HL-60 (cell line): Measurements from ENCODE around the gene ADAR.

Experiments used
- CTCF ChIP-seq: IDR thresholded peaks from one replicate; pipeline ENCODE4 v1.5.1; 2011; ENCODE audit warnings: low read length, control low read depth, inconsistent platforms; ENCODE audit not compliant: insufficient read depth
- TF ChIP-seq, protein P1 (sequence below): IDR thresholded peaks from 2 replicates; pipeline ENCODE4 v1.6.1; 2012; ENCODE audit warnings: low read depth; ENCODE audit not compliant: insufficient replicate concordance

DNA sequence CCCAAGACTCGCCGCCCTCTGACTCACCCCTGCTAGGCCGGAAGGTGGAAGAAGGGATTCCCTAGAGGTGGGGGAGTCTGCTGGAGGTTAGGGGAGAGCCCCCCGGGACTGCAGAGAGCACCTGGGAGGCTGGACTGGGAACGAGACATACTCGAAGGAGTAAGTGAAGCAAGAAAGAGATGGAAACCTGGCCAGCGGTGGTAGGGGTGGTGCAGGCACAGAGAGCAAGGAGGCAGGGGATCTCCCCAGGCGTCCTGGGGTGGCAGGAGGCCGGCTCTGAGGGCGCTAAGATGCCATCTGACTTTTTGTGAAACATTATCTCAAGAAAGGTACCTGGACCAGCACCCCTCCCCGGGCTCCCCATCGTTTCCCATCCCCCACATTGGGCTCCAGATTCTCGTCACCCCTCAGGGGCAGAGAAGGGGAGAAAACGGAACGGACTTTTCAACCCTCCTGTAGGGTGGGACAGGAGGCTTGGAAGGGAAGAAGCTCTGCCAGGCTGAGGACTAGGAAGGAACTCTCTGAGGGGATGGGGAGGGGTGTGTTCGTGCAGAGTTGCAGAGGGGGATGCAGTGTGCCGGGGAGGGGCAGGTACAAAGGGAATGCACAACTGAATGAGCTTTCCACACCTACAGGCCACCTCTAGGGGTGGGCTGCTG is 39.7 kb downstream of the ADAR start:
- no peak for TF ChIP-seq CTCF
- TF ChIP-seq, protein P1, sequence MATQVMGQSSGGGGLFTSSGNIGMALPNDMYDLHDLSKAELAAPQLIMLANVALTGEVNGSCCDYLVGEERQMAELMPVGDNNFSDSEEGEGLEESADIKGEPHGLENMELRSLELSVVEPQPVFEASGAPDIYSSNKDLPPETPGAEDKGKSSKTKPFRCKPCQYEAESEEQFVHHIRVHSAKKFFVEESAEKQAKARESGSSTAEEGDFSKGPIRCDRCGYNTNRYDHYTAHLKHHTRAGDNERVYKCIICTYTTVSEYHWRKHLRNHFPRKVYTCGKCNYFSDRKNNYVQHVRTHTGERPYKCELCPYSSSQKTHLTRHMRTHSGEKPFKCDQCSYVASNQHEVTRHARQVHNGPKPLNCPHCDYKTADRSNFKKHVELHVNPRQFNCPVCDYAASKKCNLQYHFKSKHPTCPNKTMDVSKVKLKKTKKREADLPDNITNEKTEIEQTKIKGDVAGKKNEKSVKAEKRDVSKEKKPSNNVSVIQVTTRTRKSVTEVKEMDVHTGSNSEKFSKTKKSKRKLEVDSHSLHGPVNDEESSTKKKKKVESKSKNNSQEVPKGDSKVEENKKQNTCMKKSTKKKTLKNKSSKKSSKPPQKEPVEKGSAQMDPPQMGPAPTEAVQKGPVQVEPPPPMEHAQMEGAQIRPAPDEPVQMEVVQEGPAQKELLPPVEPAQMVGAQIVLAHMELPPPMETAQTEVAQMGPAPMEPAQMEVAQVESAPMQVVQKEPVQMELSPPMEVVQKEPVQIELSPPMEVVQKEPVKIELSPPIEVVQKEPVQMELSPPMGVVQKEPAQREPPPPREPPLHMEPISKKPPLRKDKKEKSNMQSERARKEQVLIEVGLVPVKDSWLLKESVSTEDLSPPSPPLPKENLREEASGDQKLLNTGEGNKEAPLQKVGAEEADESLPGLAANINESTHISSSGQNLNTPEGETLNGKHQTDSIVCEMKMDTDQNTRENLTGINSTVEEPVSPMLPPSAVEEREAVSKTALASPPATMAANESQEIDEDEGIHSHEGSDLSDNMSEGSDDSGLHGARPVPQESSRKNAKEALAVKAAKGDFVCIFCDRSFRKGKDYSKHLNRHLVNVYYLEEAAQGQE, result no peak
